K562 (cell line): Measurements from ENCODE around the gene SRPK1. TPM values are rescaled to one million over a fixed set of nuclear protein-coding genes. Genes with fewer than 3 reads are reported as not detected.

Experiments
- ATAC-seq: fragments of 200-7000 bp; cut with Tn5 transposase; 3 replicates; pipeline ENCODE4 v1.9.1; 2020; ENCODE audit warnings: moderate library complexity
- BruUV-seq: library from RNA; stranded (reverse); fragments of 400-500 nt; replicated peaks from 2 replicates; lab custom pipeline; 2021; lab: Mats Ljungman, UMichigan
- CTCF ChIA-PET: fragments of 300-600 bp; formaldehyde crosslinking; extraction: SDS; loops from one replicate; lab custom pipeline; 2021; ENCODE audit warnings: low intra/inter-chr PET ratio; lab: Yijun Ruan, JAX
- POLR2A ChIA-PET: fragments of 300-600, 350-650 bp; sonication (Branson Sonifier 250); formaldehyde crosslinking; extraction: SDS; loops from one replicate; lab custom pipeline; 2021; ENCODE audit warnings: antibody characterized with exemption, inconsistent platforms; lab: Yijun Ruan, JAX
- DNase-seq, 4 experiments: peaks; one replicate each; pipeline versions ENCODE4 v3.0.0 to v3.0.0-alpha.2; 2011 to 2018; ENCODE audit warnings: low spot score in 3 of 4, mixed read lengths in 3 of 4; ENCODE audit errors: extremely low read depth in 1 of 4
- FAIRE-seq: peaks from 2 replicates; lab custom pipeline; 2011; peaks lifted over from hg19 to GRCh38; lab: Jason Lieb, UNC
- H2AFZ ChIP-seq: 2 replicates; pipeline ENCODE4 v1.6.0; 2011; ENCODE audit warnings: low read depth, low read length, control low read depth, inconsistent platforms
- H3K27ac ChIP-seq: fragments of 200-600 bp; 3 replicates; pipeline ENCODE4 v1.8.0; 2011; ENCODE audit warnings: low read depth, mild to moderate bottlenecking, control low read depth, inconsistent platforms, low read length, moderate library complexity, mixed read lengths; ENCODE audit errors: extremely low read depth
- H3K27me3 ChIP-seq, 2 experiments: fragments of 300-600 bp in 1 of 2; 2 replicates in 1 of 2; 3 replicates in 1 of 2; pipeline versions ENCODE4 v1.6.0 to v1.8.0; 2011; ENCODE audit warnings: inconsistent platforms in 2 of 2, low read length in 2 of 2, mild to moderate bottlenecking in 1 of 2, mixed read lengths in 1 of 2, moderate library complexity in 1 of 2; ENCODE audit not compliant: control insufficient read depth in 2 of 2, insufficient read depth in 2 of 2
- H3K36me3 ChIP-seq: fragments of 300-600 bp; 3 replicates; pipeline ENCODE4 v1.8.0; 2011; ENCODE audit warnings: mild to moderate bottlenecking, low read length, inconsistent platforms; ENCODE audit not compliant: control insufficient read depth, insufficient read depth
- H3K4me1 ChIP-seq, 2 experiments: fragments of 200-600 bp in 1 of 2; replicated peaks in 1 of 2; 2 replicates in 1 of 2; 3 replicates in 1 of 2; pipeline versions ENCODE4 v1.5.1 to v1.8.0; 2011; ENCODE audit warnings: inconsistent platforms in 2 of 2, low read length in 2 of 2, mild to moderate bottlenecking in 1 of 2, mixed read lengths in 1 of 2, moderate library complexity in 1 of 2; ENCODE audit not compliant: control insufficient read depth in 2 of 2, insufficient read depth in 2 of 2
- H3K4me2 ChIP-seq: 2 replicates; pipeline ENCODE4 v1.6.1; 2011; ENCODE audit warnings: low read length, control low read depth, inconsistent platforms, mixed read lengths; ENCODE audit not compliant: insufficient read depth
- H3K4me3 ChIP-seq: fragments of 200-600 bp; sonication (generic), shearing (Covaris generic); 2 replicates; pipeline ENCODE4 v1.5.1; 2016; ENCODE audit warnings: control low read depth, inconsistent platforms
- H3K79me2 ChIP-seq: fragments of 200-600 bp; 3 replicates; pipeline ENCODE4 v1.8.0; 2011; ENCODE audit warnings: low read length, inconsistent platforms; ENCODE audit not compliant: control insufficient read depth, insufficient read depth
- H3K9ac ChIP-seq, 2 experiments: 2 replicates each; pipeline versions ENCODE4 v1.6.0 to v1.6.1; 2011; ENCODE audit warnings: low read depth in 2 of 2, low read length in 2 of 2, control low read depth in 1 of 2, inconsistent platforms in 1 of 2, mild to moderate bottlenecking in 1 of 2, mixed read lengths in 1 of 2; ENCODE audit not compliant: insufficient read depth in 1 of 2
- H3K9me1 ChIP-seq: one replicate; pipeline ENCODE4 v1.6.0; 2011; ENCODE audit warnings: inconsistent platforms, mild to moderate bottlenecking, low read length, moderate library complexity; ENCODE audit not compliant: control insufficient read depth, insufficient read depth
- H3K9me3 ChIP-seq: replicated peaks from 2 replicates; pipeline ENCODE4 v1.5.1; 2011; ENCODE audit warnings: low read depth, low read length, inconsistent platforms; ENCODE audit not compliant: control insufficient read depth, insufficient read depth
- H4K20me1 ChIP-seq: replicated peaks from 2 replicates; pipeline ENCODE4 v1.6.1; 2011; ENCODE audit warnings: low read length, inconsistent platforms, mixed read lengths; ENCODE audit not compliant: control insufficient read depth, insufficient read depth
- ARID3A ChIP-seq: IDR thresholded peaks from 2 replicates; pipeline ENCODE4 v1.6.1; 2012; ENCODE audit warnings: low read depth, low read length, improper control_type of control experiment, borderline replicate concordance
- ATF4 ChIP-seq: fragments of 450-650 bp; formaldehyde crosslinking; IDR thresholded peaks from 2 replicates; pipeline ENCODE4 v1.4.0; 2022; ENCODE audit warnings: mild to moderate bottlenecking, moderate library complexity
- CAMTA2 ChIP-seq: fragments of 250-450 bp; sonication (Bioruptor Pico); conservative IDR thresholded peaks from 2 replicates; pipeline ENCODE4 v1.5.1; 2022
- CHD1 ChIP-seq: fragments of 200-600 bp; sonication (generic); IDR thresholded peaks from one replicate; pipeline ENCODE4 v1.6.1; 2012; ENCODE audit warnings: mild to moderate bottlenecking, moderate library complexity, low read length, inconsistent platforms
- CHD4 ChIP-seq: fragments of 200-600 bp; sonication (generic); IDR thresholded peaks from 3 replicates; pipeline ENCODE4 v1.6.1; 2012; ENCODE audit warnings: low read depth, mild to moderate bottlenecking, mixed read lengths, low read length, inconsistent platforms; ENCODE audit not compliant: insufficient read depth, insufficient replicate concordance, poor library complexity, severe bottlenecking
- DLX4 ChIP-seq: fragments of 250-450 bp; sonication (Bioruptor Pico); IDR thresholded peaks from 2 replicates; pipeline ENCODE4 v1.6.1; 2021; ENCODE audit warnings: mild to moderate bottlenecking
- DPF2 ChIP-seq: fragments of 450-650 bp; IDR thresholded peaks from 2 replicates; pipeline ENCODE4 v1.6.1; 2016
- MAFK ChIP-seq: IDR thresholded peaks from 2 replicates; pipeline ENCODE4 v1.6.1; 2011; ENCODE audit warnings: low read length, improper control_type of control experiment
- MTA3 ChIP-seq: fragments of 450-650 bp; formaldehyde crosslinking; IDR thresholded peaks from 2 replicates; pipeline ENCODE4 v1.6.1; 2017; ENCODE audit warnings: mild to moderate bottlenecking, borderline replicate concordance
- PYGO2 ChIP-seq: fragments of 450-650 bp; IDR thresholded peaks from 2 replicates; pipeline ENCODE4 v1.6.1; 2016; ENCODE audit warnings: mild to moderate bottlenecking, missing genetic modification characterization, moderate library complexity, missing compliant biosample characterization
- RHOXF2B ChIP-seq: fragments of 250-450 bp; sonication (Bioruptor Pico); conservative IDR thresholded peaks from 2 replicates; pipeline ENCODE4 v1.5.1; 2021
- SMAD2 ChIP-seq: fragments of 150-350 bp; IDR thresholded peaks from 2 replicates; pipeline ENCODE4 v1.6.1; 2014; ENCODE audit warnings: low read depth, mild to moderate bottlenecking, low read length
- ZC3H4 ChIP-seq: sonication (generic); formaldehyde crosslinking; IDR thresholded peaks from 2 replicates; pipeline ENCODE4 v1.9.0; 2021; ENCODE audit warnings: missing genetic modification reagents, borderline replicate concordance
- WGBS: fragments of 100-300 bp; shearing (Covaris generic); methylation state at CpG from one replicate; pipeline ENCODE4 v1.1.6; 2016; ENCODE audit warnings: low coverage, mixed read lengths; ENCODE audit not compliant: insufficient coverage; ENCODE audit errors: missing lambda C conversion rate; 5-methylcytosine and 5-hydroxymethylcytosine counted together
- in situ Hi-C: fragments of 300-500 bp; cut with MboI; formaldehyde crosslinking; loops from 4 replicates; pipeline ENCODE4 v1.15.0; 2018; ENCODE audit warnings: inconsistent platforms, mixed read lengths
- intact Hi-C: fragments of 100-400 bp; cut with micrococcal nuclease; formaldehyde crosslinking; loops from 2 replicates; pipeline ENCODE4 v1.14.2; 2022
- polyA plus RNA-seq, 8 experiments: library from polyadenylated mRNA; depleted of rRNA in 4 of 8; stranded (reverse) in 5 of 8; unstranded in 3 of 8; fragments of >200 nt; fragmentation: Nextera tagmentation in 2 of 8; fragmentation: Illumina TruSeq in 1 of 8; extraction: Ambion mirVana in 2 of 8; extraction: Trizol in 1 of 8; gene quantifications; 2 replicates each; pipeline versions ENCODE4 v1.2.1 to v1.2.3, GENCODE V29; 2011 to 2014; ENCODE audit warnings: inconsistent platforms in 1 of 8, missing spikeins in 1 of 8
- total RNA-seq, 7 experiments: library from RNA; depleted of rRNA in 6 of 7; stranded (reverse); fragments of >200 nt in 6 of 7; fragmentation: Illumina TruSeq in 2 of 7; extraction: Trizol in 2 of 7; gene quantifications; 2 replicates each; pipeline versions ENCODE4 v1.2.1 to v1.2.3, GENCODE V29; 2011 to 2021; ENCODE audit warnings: low replicate concordance in 1 of 7

SRPK1 gene
- total and polyA plus RNA-seq, 9 of the 15 experiments (the other 6 are each of a cell fraction or from before 2014, with no cell fraction given), result 99.6 to 185 (median 159) TPM

GRCh38 chr6:35844290-35844689 is 76.6 kb downstream of the SRPK1 start:
- peaks cover 92% of the 10 kb centered on the region for H3K36me3 ChIP-seq
- no peak for FAIRE-seq
- intact Hi-C loops, result no loop called here
- no peaks in the 10 kb centered on the region for H4K20me1 ChIP-seq
- BruUV-seq, result no TSS peak
- H3K79me2 ChIP-seq, result peaks cover 5% of the 10 kb centered on the region; the same call in 1 of the 3 replicates
- 94% methylated on average over 3 of the region's 3 CpGs for WGBS
- H3K27ac ChIP-seq, result no peak overlapping the region
- H3K9ac ChIP-seq, result no peak overlapping the region
- no peaks in the 10 kb centered on the region for H3K4me1 ChIP-seq
- H3K4me2 ChIP-seq, result no peak overlapping the region
- POLR2A ChIA-PET, result no interaction called here
- in situ Hi-C loops, result no loop called here
- no peak overlapping the region for H2AFZ ChIP-seq
- TF ChIP-seq CHD1, result no peak
- no peak for TF ChIP-seq ATF4
- no peak for TF ChIP-seq RHOXF2B (CRISPR knock-in tag)
- no peak for TF ChIP-seq ARID3A
- TF ChIP-seq CAMTA2 (CRISPR knock-in tag), result no peak
- no peak for TF ChIP-seq DLX4
- TF ChIP-seq SMAD2, result no peak
- TF ChIP-seq MAFK, result no peak
- TF ChIP-seq MTA3, result no peak
- TF ChIP-seq ZC3H4, result no peak
- no peak for TF ChIP-seq DPF2
- TF ChIP-seq PYGO2 (tag), result no peak
- TF ChIP-seq CHD4, result no peak
- DNase-seq, result no peak
- no peaks in the 10 kb centered on the region for H3K27me3 ChIP-seq
- no peaks in the 10 kb centered on the region for H3K9me1 ChIP-seq
- no peak for ATAC-seq
- no peak overlapping the region for H3K4me3 ChIP-seq
- CTCF ChIA-PET, result no interaction called here
- H3K9me3 ChIP-seq, result no peaks in the 10 kb centered on the region
